Measurements from ENCODE around the gene PLA2G4B. TPM values are rescaled to one million over a fixed set of nuclear protein-coding genes. Genes with fewer than 3 reads are reported as not detected.

PLA2G4B gene
- total and polyA plus RNA-seq, 2 donors (not counting 1 experiment from before 2014, with no cell fraction given): 22.6 to 33.2 TPM

DNA sequence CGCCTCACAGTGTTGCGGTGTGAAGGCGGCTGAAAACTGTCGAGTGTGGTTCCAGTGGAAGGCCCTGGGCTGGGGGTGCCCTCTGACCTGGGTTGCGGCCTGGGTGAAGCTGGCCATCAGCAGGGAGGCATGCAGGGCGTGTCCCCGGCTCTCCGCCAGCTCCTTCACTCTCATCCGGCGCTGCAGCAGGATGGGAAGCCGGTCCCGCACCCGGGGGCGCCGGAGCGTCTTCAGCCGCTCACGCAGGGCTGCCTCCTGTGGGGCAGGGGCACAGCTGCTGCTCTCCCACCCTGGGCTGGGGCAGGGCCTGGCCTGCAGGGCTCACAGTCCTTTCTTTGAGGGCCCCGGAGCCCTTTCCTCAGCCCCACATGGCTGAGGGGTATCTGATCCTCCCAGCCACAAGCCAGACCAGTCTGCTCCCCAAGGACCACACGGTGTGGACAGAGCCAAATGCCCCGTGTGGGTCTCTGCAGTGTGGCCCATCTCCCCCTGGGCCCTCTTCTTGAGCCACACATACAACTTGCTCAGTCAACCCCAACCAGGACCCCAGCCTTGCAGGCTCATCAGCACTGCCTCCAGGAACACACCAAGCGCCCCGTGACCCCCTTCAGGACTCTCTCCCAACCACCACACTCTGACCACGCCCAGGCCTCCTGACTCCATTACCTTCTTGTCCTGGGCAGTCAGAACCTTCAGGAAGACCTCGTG is 28.4 kb downstream of the PLA2G4B start:
- Mint-ChIP-seq H3K27ac (no peak overlapping the region), H3K27me3 (no peaks in the 10 kb centered on the region), H3K4me3 (no peak overlapping the region), H3K4me1 (no peaks in the 10 kb centered on the region), H3K9me3 (ENCODE audit: insufficient read depth) (no peaks in the 10 kb centered on the region)
- ATAC-seq (ENCODE audit: low read depth) (no peak), DNase-seq (no peak)
- POLR2A ChIA-PET: no interaction called here
- Histone ChIP-seq H3K9ac (ENCODE audit: low read length) (no peak overlapping the region), H3K27me3 (replicated peaks in 1 of 4; ENCODE audit: control extremely low read depth in 1 of 4, control insufficient read depth in 3 of 4, insufficient read depth in 4 of 4, low read length in 3 of 4) (no peaks in the 10 kb centered on the region), H2AFZ (ENCODE audit: insufficient read depth, low read depth, low read length, poor library complexity, severe bottlenecking) (no peak overlapping the region), H3K4me2 (replicated peaks; ENCODE audit: low read depth, low read length, poor library complexity, severe bottlenecking) (no peak overlapping the region), H3K36me3 (replicated peaks in 1 of 2; ENCODE audit: control extremely low read depth in 1 of 2, control insufficient read depth in 1 of 2, extremely low read depth in 1 of 2, insufficient read depth in 2 of 2, low read length in 1 of 2) (no peaks in the 10 kb centered on the region), H3K4me3 (ENCODE audit: control extremely low read depth in 1 of 5, extremely low read depth in 1 of 5, insufficient read depth in 1 of 5, low read depth in 2 of 5, low read length in 4 of 5) (no peak overlapping the region), H3K79me2 (ENCODE audit: control insufficient read depth, insufficient read depth, low read length) (no peaks in the 10 kb centered on the region), H3K9me3 (ENCODE audit: control extremely low read depth in 1 of 3, control insufficient read depth in 2 of 3, insufficient read depth in 1 of 3, low read length in 2 of 3) (no peaks in the 10 kb centered on the region), H3K27ac (ENCODE audit: low read length in 2 of 2) (no peak overlapping the region), H4K20me1 (ENCODE audit: control insufficient read depth, insufficient read depth, low read length, poor library complexity, severe bottlenecking) (no peaks in the 10 kb centered on the region), H3K4me1 (ENCODE audit: control insufficient read depth in 2 of 2, insufficient read depth in 2 of 2, low read length in 2 of 2) (no peaks in the 10 kb centered on the region)
- intact Hi-C loops (cut with micrococcal nuclease): no loop called here
- CTCF ChIA-PET: interaction anchor here (0.6 to 1.3 kb wide), 2 partner anchors 37 to 120 kb away, joined by 3 to 4 read pairs; no protein-coding TSS in a partner anchor
- WGBS (ENCODE audit: insufficient coverage): 91% methylated on average over 24 of the region's 25 CpGs
- TF ChIP-seq CTCF (IDR thresholded peaks at IDR 0.05) (no peak), EZH2 (IDR thresholded peaks at IDR 0.05; ENCODE audit: borderline replicate concordance, insufficient read depth, low read depth, low read length, poor library complexity, severe bottlenecking) (no peak)

- peaks cover 0 to 2% (median 0%) of the 10 kb centered on the region in 4 experiments for H3K27me3 ChIP-seq (replicated peaks in 1 of 4; ENCODE audit: control extremely low read depth in 1 of 4, control insufficient read depth in 3 of 4, insufficient read depth in 4 of 4, low read length in 3 of 4)
- CTCF ChIA-PET: interaction anchor here (1.3 kb wide), 1 partner anchor 36 kb away, joined by 3 read pairs; no protein-coding TSS in a partner anchor
- no peak overlapping the region for H3K9ac ChIP-seq (ENCODE audit: low read length)
- Mint-ChIP-seq H3K9me3 (ENCODE audit: insufficient read depth) (no peaks in the 10 kb centered on the region), H3K27ac (no peak overlapping the region), H3K4me3 (no peak overlapping the region), H3K27me3 (peaks cover 7% of the 10 kb centered on the region), H3K4me1 (no peaks in the 10 kb centered on the region)
- H3K79me2 ChIP-seq (ENCODE audit: control insufficient read depth, insufficient read depth, low read length): no peaks in the 10 kb centered on the region
- H3K4me1 ChIP-seq (ENCODE audit: control insufficient read depth in 2 of 2, insufficient read depth in 2 of 2, low read length in 2 of 2): no peaks in the 10 kb centered on the region
- POLR2A ChIA-PET: no interaction called here
- no peak for DNase-seq
- TF ChIP-seq CTCF (IDR thresholded peaks at IDR 0.05): no peak
- TF ChIP-seq EZH2 (IDR thresholded peaks at IDR 0.05; ENCODE audit: borderline replicate concordance, insufficient read depth, low read depth, low read length, poor library complexity, severe bottlenecking): no peak
- no peaks in the 10 kb centered on the region for H3K9me3 ChIP-seq (ENCODE audit: control extremely low read depth in 1 of 3, control insufficient read depth in 2 of 3, insufficient read depth in 1 of 3, low read length in 2 of 3)
- H3K4me2 ChIP-seq (replicated peaks; ENCODE audit: low read depth, low read length, poor library complexity, severe bottlenecking): no peak overlapping the region
- intact Hi-C loops (cut with micrococcal nuclease): no loop called here
- 98% methylated on average over 15 of the region's 15 CpGs for WGBS (ENCODE audit: insufficient coverage)
- no peaks in the 10 kb centered on the region for H3K36me3 ChIP-seq (replicated peaks in 1 of 2; ENCODE audit: control extremely low read depth in 1 of 2, control insufficient read depth in 1 of 2, extremely low read depth in 1 of 2, insufficient read depth in 2 of 2, low read length in 1 of 2)
- H2AFZ ChIP-seq (ENCODE audit: insufficient read depth, low read depth, low read length, poor library complexity, severe bottlenecking): no peak overlapping the region
- no peaks in the 10 kb centered on the region for H4K20me1 ChIP-seq (ENCODE audit: control insufficient read depth, insufficient read depth, low read length, poor library complexity, severe bottlenecking)
- H3K4me3 ChIP-seq (ENCODE audit: control extremely low read depth in 1 of 5, extremely low read depth in 1 of 5, insufficient read depth in 1 of 5, low read depth in 2 of 5, low read length in 4 of 5): no peak overlapping the region
- H3K27ac ChIP-seq (ENCODE audit: low read length in 2 of 2): no peak overlapping the region
- ATAC-seq (ENCODE audit: low read depth): no peak
These were observed 29.7 kb downstream of the PLA2G4B start for GRCh38 chr15:41868321-41868720.
